ENCODE data around the gene PPHLN1. TPM values are rescaled to one million over a fixed set of nuclear protein-coding genes. Genes with fewer than 3 reads are reported as not detected.

Gene PPHLN1
- total RNA-seq, 1 donor from 2014 or later: 56.8 TPM

- DNase-seq: peak; percentile 90
These were observed 157.0 kb downstream of the PPHLN1 start for GRCh38 chr12:42482748-42483520.

GRCh38 chr12:42483521-42483790 lies 157.5 kb downstream of the PPHLN1 start:
- peak; percentile 69 for DNase-seq

DNA sequence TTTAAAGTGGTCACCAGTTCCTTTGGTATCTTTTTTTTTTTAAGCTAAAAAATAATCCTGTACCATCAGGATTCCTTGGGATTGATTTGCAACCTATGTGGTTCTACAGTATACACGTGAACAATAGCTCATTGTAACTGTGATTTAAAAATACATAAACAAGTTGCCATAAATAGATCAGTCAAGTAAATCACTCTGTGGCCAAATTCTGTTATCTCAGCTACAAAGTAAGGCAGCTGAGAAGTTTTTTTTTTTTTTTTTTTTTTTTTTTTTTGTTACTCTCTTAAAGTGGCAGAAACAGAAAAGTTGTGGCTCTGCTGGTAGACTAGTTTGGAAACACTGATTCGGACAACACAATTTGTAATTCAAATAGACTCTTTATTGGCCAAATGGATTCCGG lies 159.0 kb downstream of the PPHLN1 start:
- DNase-seq: no peak

- no peak for DNase-seq
These were observed 159.9 kb downstream of the PPHLN1 start for GRCh38 chr12:42485823-42486222.

DNA sequence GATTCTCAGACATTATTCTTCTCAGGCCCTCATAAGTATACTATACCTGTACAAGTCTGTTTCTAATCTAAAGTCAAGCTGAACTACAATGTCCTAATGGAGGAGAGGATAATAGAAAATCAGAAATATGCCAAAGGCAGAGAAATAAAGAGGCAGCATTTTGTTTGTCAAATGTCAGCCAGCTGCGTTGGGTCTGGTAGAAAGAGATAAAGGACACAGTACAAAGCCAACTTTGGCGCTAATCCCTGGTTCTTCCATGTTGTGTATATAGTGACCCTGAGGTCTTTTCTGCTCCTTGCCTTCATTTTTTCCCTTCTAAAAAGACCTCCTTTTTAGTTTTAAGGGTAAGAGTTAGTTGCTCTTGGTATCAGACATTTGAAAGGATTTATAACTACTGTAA lies 160.4 kb downstream of the PPHLN1 start:
- no peak for DNase-seq

DNA sequence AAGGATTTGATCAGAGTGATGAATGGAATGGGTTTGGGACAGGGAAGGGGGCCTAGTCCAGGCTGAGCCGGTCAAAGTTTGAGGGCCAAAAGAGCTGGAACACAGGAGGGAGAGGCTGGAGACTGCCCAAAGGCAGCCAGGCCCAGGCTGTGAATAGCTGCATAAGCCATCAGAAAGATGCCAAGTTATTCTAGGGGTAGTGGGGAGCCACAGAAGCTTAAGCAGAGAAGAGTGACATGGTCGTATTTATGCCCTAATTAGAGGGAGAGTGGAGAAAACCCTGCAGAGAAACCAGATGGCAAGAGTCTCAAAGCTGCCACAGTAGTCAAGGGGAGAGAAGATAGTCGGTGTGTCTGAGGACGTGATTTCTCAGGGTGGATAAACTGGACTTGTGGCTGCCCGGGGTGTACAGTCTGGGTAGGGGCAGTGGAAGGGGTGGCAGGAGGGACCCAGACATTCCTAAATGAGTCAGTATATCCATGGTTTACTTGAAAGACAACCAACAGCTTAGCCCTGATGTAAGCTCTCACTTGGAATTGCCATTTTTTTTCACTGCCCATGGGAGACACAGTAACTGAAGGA lies 164.4 kb downstream of the PPHLN1 start:
- DNase-seq: no peak

Small RNA genes lying within 50 kb of the gene (small RNA-seq; reads per million reads assigned to genes)
- gene MIR7851 (ENCODE audit: low replicate concordance): 0.06 reads per million
- gene RF00019 (ENCODE audit: low replicate concordance): not detected
- gene RF00090 (ENCODE audit: low replicate concordance): not detected
- gene RNU6-249P (ENCODE audit: low replicate concordance): not detected

Other genes with a start within 250 kb of the PPHLN1 start
- 20.2 TPM for gene GXYLT1, start 181.3 kb upstream of the PPHLN1 start, total RNA-seq
- gene YAF2, start 87.9 kb upstream of the PPHLN1 start, total RNA-seq: 19.6 TPM
- 17.0 TPM for gene ZCRB1, start 73 bp upstream of the PPHLN1 start, total RNA-seq